ENCODE measurements around the gene OGFOD2. TPM values are rescaled to one million over a fixed set of nuclear protein-coding genes. Genes with fewer than 3 reads are reported as not detected.
A peak's percentile ranks its signal among the peaks of the same experiment; 100 is the strongest.

The OGFOD2 gene
- total RNA-seq, 6 experiments from 2014 or later = 16.2 to 18.3 (median 17.6) TPM

DNA sequence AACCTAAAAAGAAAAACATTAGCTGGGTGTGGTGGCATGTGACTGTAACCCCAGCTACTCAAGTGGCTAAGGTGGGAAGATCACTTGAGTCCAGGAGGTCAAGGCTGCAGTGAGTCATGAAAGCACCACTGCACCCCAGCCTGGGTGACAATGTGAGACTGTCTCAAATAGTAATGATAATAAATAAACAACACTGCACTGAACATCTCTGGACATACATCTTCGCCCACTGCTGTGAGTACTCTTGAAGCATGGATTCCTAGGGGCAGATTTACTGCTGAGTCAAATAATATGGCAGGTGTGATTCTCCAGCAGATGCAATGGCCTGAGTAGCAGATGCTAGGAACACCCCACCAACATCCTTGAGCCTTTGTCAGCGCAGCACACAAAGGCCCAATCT lies 32.4 kb upstream of the OGFOD2 start:
- no peak overlapping the region for H3K4me3 Mint-ChIP-seq
- H3K27me3 Mint-ChIP-seq (ENCODE audit: insufficient read depth) = no peaks in the 10 kb centered on the region
- TF ChIP-seq, protein P1, sequence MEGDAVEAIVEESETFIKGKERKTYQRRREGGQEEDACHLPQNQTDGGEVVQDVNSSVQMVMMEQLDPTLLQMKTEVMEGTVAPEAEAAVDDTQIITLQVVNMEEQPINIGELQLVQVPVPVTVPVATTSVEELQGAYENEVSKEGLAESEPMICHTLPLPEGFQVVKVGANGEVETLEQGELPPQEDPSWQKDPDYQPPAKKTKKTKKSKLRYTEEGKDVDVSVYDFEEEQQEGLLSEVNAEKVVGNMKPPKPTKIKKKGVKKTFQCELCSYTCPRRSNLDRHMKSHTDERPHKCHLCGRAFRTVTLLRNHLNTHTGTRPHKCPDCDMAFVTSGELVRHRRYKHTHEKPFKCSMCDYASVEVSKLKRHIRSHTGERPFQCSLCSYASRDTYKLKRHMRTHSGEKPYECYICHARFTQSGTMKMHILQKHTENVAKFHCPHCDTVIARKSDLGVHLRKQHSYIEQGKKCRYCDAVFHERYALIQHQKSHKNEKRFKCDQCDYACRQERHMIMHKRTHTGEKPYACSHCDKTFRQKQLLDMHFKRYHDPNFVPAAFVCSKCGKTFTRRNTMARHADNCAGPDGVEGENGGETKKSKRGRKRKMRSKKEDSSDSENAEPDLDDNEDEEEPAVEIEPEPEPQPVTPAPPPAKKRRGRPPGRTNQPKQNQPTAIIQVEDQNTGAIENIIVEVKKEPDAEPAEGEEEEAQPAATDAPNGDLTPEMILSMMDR (IDR thresholded peaks at IDR 0.05) = no peak
- peaks cover 10% of the 10 kb centered on the region for H3K36me3 Mint-ChIP-seq (ENCODE audit: low read depth)
- H3K4me1 Mint-ChIP-seq (ENCODE audit: low read depth) = peaks cover 56% of the 10 kb centered on the region
- no peaks in the 10 kb centered on the region for H3K9me3 Mint-ChIP-seq
- peak; percentile 5 for DNase-seq
- H3K27ac Mint-ChIP-seq = no peak overlapping the region

DNA sequence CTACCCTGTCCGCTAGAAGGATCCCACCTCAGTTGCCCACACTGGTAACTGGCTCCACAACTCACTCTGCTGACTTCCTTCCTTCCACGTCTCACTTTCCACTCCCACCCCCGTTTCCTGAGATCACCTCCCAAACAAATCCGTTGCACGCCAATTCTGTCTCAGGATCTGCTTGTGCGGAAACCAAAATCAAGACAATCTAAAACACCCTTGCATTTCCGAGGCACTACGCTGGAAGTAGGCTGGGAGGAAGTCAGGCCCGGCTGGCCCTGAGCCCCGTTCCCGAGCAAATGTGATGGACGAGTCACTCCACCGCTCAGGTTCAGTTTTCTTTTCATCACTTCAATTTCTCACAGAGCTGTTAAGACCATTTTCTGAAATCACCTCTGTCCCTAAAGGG lies 31.8 kb upstream of the OGFOD2 start:
- TF ChIP-seq, protein P1 (IDR thresholded peaks at IDR 0.05) = no peak
- peaks cover 60% of the 10 kb centered on the region for H3K4me1 Mint-ChIP-seq (ENCODE audit: low read depth)
- H3K36me3 Mint-ChIP-seq (ENCODE audit: low read depth) = peaks cover 8% of the 10 kb centered on the region
- no peak overlapping the region for H3K4me3 Mint-ChIP-seq
- DNase-seq = no peak
- no peaks in the 10 kb centered on the region for H3K27me3 Mint-ChIP-seq (ENCODE audit: insufficient read depth)
- peak overlapping the region; percentile 41; the same call in 1 of the 2 replicates for H3K27ac Mint-ChIP-seq
- H3K9me3 Mint-ChIP-seq = no peaks in the 10 kb centered on the region

DNA sequence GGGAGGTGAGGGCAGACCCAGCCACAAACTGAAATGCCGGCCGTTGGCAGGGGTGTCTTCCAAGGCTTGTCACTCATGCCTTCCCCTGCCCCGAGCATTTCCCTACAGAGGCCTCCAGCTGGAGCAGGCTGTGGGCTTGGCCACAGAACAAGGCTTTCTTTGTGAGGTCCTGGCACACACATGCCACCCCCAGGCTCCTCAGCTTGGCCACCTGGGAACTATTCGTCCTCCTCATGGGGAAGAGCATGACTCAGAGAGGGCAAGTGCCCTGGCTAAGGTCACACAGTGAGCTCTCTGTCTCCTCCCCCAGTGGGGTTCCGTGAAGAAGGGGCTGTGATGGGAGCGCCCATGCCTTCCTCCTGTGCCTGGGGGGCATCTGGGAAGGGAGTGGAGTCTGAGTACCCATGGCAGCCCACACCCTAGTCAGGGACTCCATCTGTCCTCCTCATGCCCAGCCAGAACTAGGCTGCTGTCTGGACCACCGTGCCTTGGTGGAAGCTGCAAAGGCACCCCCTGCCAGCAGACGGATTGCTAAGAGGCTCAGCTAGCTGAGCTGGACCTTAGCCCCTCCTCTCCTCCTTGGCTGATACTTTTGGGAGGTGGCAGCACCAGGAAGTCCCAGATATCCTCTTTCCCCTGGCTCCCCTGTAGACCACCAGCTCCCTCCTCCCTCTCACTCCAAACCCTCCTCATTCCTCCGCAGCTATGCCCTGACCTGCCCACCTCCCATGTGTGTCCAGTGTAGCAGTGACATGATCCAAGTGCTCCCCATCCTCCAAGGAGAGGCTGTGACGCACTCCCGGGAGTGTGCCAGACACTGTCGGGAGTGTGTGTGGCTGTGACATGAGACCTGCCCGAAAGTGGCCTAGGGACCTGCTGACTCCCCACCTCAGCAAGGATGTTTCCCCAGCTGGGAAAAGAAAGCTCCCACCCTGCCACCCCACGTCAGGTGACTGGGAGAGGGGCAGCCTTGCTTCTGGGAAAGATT lies 30.1 kb upstream of the OGFOD2 start:
- TF ChIP-seq, protein P1 (IDR thresholded peaks at IDR 0.05) = no peak
- H3K4me3 Mint-ChIP-seq = no peak overlapping the region
- H3K9me3 Mint-ChIP-seq = no peaks in the 10 kb centered on the region
- DNase-seq = peak; percentile 5
- H3K36me3 Mint-ChIP-seq (ENCODE audit: low read depth) = peaks cover 7% of the 10 kb centered on the region; the same call in 1 of the 2 replicates
- no peaks in the 10 kb centered on the region; the same call in 1 of the 2 replicates for H3K27me3 Mint-ChIP-seq (ENCODE audit: insufficient read depth)
- peaks cover 62% of the 10 kb centered on the region for H3K4me1 Mint-ChIP-seq (ENCODE audit: low read depth)
- H3K27ac Mint-ChIP-seq = peak overlapping the region; percentile 46

DNA sequence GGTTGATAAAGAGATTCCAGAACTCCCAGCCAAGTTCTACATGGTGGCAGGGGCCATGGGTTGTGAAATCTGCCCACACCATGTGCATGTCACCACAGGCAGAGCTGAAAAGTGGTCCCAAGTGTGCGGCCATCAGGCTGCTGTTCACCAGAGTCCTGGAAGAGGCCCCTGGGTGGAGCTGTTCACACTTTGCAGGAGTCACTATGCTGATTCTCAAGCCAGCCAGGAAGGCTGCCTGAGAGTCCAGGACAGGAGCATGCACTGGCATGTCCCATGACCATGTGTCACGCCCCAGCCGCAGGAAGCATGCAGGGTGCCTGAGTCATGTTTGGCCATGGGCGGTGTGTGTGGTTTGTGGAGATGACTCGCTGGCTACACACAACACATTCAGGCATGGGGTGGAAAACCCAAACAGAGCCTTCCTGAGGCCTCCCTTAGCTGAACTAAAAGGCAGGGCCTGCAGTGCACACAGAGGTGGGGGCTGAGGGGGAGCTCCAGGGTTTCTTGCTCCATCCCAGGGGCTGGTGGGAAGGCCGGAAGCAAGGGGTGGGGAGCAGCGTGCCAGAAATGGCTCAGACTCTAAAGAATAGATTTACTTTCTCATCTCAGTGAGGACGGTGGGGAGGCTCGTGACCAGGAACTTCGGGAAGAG lies 28.2 kb upstream of the OGFOD2 start:
- H3K4me1 Mint-ChIP-seq (ENCODE audit: low read depth) = peaks cover 59% of the 10 kb centered on the region

DNA sequence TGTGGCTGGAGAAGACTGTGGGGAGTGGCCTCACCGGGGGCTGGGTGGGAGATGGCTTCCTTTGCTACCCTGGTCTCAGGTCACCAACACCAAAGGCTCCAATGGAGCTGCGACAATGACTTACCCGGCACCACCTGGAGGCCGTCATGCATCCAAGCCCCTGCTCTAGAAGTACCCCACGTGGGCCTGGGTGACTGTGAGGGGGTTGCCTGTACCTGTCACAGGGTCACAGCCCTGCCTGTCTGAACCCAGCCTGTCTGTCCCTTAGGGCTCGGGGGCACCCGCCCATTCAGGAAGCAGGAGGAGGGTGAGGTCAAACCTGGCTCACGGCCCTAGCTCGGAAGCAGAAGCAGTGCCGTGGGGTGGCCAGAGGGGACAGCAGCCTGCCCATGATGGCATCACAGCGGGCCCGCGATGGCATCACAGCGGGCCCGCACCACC lies 27.7 kb upstream of the OGFOD2 start:
- DNase-seq = no peak

More for the DNA sequence above, 28.2 kb upstream of the OGFOD2 start:
- DNase-seq = peak; percentile 100
- Mint-ChIP-seq H3K27me3 (ENCODE audit: insufficient read depth) (no peaks in the 10 kb centered on the region; the same call in 1 of the 2 replicates), H3K4me3 (peak overlapping the region; percentile 67), H3K27ac (peak overlapping the region; percentile 99), H3K9me3 (no peaks in the 10 kb centered on the region), H3K36me3 (ENCODE audit: low read depth) (peaks cover 7% of the 10 kb centered on the region; the same call in 1 of the 2 replicates)
- TF ChIP-seq, protein P1 (IDR thresholded peaks at IDR 0.05) = peak; percentile 74

More for the DNA sequence above, 27.7 kb upstream of the OGFOD2 start:
- Mint-ChIP-seq H3K27ac (peak overlapping the region; percentile 99), H3K9me3 (no peaks in the 10 kb centered on the region), H3K36me3 (ENCODE audit: low read depth) (peaks cover 7% of the 10 kb centered on the region; the same call in 1 of the 2 replicates), H3K4me3 (peak overlapping the region; percentile 67), H3K4me1 (ENCODE audit: low read depth) (peaks cover 65% of the 10 kb centered on the region), H3K27me3 (ENCODE audit: insufficient read depth) (no peaks in the 10 kb centered on the region; the same call in none of the 2 replicates)
- TF ChIP-seq, protein P1 (IDR thresholded peaks at IDR 0.05) = no peak

Data from HFFc6 (cell line).